WERI-Rb-1 (cell line): Measurements from ENCODE around the gene MSGN1.
A peak's percentile ranks its signal among the peaks of the same experiment; 100 is the strongest.

ENCODE experiments used
- DNase-seq: peaks from one replicate; pipeline ENCODE4 v3.0.0-alpha.2; 2020
- H3K27ac ChIP-seq: fragments of 250-450 bp; sonication (Bioruptor Pico); 2 replicates; pipeline ENCODE4 v1.5.1; 2020; ENCODE audit warnings: mild to moderate bottlenecking, moderate library complexity
- H3K27me3 ChIP-seq: fragments of 250-450 bp; sonication (Bioruptor Pico); 2 replicates; pipeline ENCODE4 v1.5.1; 2021; ENCODE audit warnings: mild to moderate bottlenecking, low read depth, moderate library complexity; ENCODE audit not compliant: insufficient read depth, severe bottlenecking
- H3K36me3 ChIP-seq: fragments of 250-450 bp; sonication (Bioruptor Pico); 2 replicates; pipeline ENCODE4 v1.5.1; 2020; ENCODE audit warnings: mild to moderate bottlenecking, moderate library complexity
- H3K4me3 ChIP-seq: 2 replicates; pipeline ENCODE4 v1.5.1; 2011; ENCODE audit warnings: low read depth, mild to moderate bottlenecking, control low read depth, low read length
- H3K9me3 ChIP-seq: fragments of 250-450 bp; sonication (Bioruptor Pico); 2 replicates; pipeline ENCODE4 v1.5.1; 2021; ENCODE audit warnings: mild to moderate bottlenecking, moderate library complexity; ENCODE audit not compliant: severe bottlenecking
- TF ChIP-seq, protein P1 (sequence below): IDR thresholded peaks from 2 replicates; pipeline ENCODE4 v1.5.1; 2011; ENCODE audit warnings: low read depth, mild to moderate bottlenecking, control low read depth, inconsistent platforms, low read length

The MSGN1 gene

DNA sequence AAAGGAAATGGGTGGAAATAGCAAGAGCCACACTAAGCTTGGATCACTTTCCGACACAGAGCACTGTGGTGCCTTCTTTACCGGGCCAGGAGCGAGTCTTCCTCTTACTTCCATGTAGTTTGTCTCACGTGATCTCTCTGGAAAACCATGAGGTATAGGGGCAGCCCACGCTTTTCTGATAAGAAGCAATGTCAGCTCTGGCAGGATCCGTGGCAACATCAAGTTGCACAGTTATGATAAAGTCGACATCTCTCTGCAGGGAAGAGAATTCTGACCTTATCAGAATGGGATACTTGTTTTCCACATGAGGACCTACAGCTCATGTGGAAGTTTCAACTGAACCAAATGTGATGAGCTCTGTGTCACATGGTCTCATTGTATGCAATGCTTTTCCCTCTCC, 29.5 kb downstream of the MSGN1 start:
- H3K4me3 ChIP-seq = no peak overlapping the region
- no peaks in the 10 kb centered on the region for H3K9me3 ChIP-seq
- H3K27me3 ChIP-seq = no peaks in the 10 kb centered on the region
- no peaks in the 10 kb centered on the region for H3K36me3 ChIP-seq
- no peak overlapping the region for H3K27ac ChIP-seq
- TF ChIP-seq, protein P1, sequence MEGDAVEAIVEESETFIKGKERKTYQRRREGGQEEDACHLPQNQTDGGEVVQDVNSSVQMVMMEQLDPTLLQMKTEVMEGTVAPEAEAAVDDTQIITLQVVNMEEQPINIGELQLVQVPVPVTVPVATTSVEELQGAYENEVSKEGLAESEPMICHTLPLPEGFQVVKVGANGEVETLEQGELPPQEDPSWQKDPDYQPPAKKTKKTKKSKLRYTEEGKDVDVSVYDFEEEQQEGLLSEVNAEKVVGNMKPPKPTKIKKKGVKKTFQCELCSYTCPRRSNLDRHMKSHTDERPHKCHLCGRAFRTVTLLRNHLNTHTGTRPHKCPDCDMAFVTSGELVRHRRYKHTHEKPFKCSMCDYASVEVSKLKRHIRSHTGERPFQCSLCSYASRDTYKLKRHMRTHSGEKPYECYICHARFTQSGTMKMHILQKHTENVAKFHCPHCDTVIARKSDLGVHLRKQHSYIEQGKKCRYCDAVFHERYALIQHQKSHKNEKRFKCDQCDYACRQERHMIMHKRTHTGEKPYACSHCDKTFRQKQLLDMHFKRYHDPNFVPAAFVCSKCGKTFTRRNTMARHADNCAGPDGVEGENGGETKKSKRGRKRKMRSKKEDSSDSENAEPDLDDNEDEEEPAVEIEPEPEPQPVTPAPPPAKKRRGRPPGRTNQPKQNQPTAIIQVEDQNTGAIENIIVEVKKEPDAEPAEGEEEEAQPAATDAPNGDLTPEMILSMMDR = no peak
- no peak for DNase-seq

DNA sequence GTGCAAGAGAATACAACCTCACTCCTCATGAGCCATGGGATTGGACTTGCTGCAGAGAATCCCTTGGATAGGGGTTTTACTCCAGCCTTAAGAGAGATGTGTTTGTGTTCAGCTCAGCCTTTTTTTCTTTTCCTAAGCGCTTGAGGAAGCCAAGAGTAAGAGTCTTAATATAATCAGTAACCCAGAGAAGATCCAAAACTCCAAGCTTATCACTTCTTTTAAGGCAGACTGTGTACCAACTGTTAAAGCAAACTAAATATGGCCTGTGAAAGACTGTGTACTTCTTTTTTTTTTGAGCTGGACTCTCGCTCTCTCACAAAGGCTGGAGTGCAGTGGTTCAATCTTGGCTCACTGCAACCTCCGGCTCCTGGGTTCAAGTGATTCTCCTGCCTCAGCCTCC, 30.4 kb downstream of the MSGN1 start:
- no peak for DNase-seq
- H3K36me3 ChIP-seq = no peaks in the 10 kb centered on the region
- H3K27ac ChIP-seq = no peak overlapping the region
- no peaks in the 10 kb centered on the region for H3K9me3 ChIP-seq
- TF ChIP-seq, protein P1 = no peak
- no peaks in the 10 kb centered on the region for H3K27me3 ChIP-seq
- no peak overlapping the region for H3K4me3 ChIP-seq

DNA sequence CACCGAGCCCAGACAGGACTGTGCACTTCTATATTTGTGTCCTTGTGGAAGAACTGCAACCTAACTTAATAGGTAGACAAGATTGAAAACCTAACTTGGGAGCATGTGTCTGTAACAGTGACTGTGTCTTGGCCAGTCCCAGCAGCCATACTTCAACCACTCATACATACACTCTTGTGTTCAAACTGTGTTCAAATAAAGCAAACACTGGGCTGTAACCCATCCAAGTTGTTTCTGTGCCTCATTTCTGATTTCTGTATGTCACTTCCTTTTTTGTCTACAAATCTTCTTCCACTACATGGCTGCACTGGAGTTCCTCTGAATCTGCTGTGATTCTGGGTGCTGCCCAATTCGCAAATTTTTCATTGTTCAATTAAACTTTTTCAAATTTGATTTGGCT, 31.0 kb downstream of the MSGN1 start:
- no peaks in the 10 kb centered on the region for H3K27me3 ChIP-seq
- H3K4me3 ChIP-seq = no peak overlapping the region
- no peak overlapping the region for H3K27ac ChIP-seq
- H3K9me3 ChIP-seq = no peaks in the 10 kb centered on the region
- TF ChIP-seq, protein P1 = no peak
- DNase-seq = no peak
- no peaks in the 10 kb centered on the region for H3K36me3 ChIP-seq

DNA sequence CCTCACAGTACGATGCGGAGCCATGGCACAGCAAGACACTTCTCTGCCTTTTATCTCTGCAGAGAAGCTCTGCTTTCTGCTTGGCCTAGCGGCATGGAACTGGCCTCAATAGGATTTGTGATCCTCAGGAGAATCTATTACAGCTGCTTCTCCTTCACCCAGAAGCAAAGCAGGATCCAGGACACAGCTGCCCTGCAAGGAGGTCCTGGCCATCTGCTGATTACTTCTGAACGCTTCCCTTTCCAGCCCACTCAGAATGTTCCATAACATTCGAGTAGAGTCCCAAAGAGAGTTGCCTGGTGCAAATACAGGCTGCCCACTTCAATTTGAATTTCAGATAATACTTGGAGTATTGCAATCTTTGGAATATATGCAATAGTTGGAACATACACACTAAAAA, 33.0 kb downstream of the MSGN1 start:
- Histone ChIP-seq H3K4me3 (no peak overlapping the region), H3K27ac (peak overlapping the region; percentile 35), H3K36me3 (no peaks in the 10 kb centered on the region), H3K27me3 (no peaks in the 10 kb centered on the region), H3K9me3 (no peaks in the 10 kb centered on the region)
- TF ChIP-seq, protein P1 = no peak
- DNase-seq = peak; percentile 52

DNA sequence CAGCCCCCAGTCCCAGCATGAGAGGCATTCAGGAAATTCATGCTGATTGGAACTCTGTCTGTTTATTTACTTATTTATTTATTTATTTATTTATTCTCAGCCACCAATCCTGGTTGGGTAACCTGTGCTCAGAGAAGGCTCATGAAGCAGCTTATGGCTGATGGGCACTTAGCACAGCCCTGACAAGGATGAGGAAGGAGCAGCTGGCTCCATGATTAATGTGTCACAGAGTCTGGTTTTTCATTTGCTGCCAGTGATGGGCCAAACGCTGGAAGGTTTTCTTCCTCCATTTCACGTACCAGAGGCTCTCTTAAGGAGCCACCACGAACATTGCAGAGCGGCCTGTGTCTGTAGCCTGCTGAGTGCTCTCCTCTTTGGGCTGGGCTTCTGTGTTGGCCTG, 33.9 kb downstream of the MSGN1 start:
- DNase-seq = peak; percentile 70
- no peak overlapping the region for H3K4me3 ChIP-seq

More for the DNA sequence above, 33.9 kb downstream of the MSGN1 start:
- peak overlapping the region; percentile 51; the same call in 1 of the 2 replicates for H3K27ac ChIP-seq
- no peaks in the 10 kb centered on the region for H3K9me3 ChIP-seq
- no peaks in the 10 kb centered on the region for H3K27me3 ChIP-seq
- no peaks in the 10 kb centered on the region for H3K36me3 ChIP-seq
- TF ChIP-seq, protein P1 = no peak
